ENCODE measurements around the gene STK36. TPM values are rescaled to one million over a fixed set of nuclear protein-coding genes. Genes with fewer than 3 reads are reported as not detected.

Gene STK36
- total RNA-seq, 1 experiment from 2014 or later = 38.7 TPM

DNA sequence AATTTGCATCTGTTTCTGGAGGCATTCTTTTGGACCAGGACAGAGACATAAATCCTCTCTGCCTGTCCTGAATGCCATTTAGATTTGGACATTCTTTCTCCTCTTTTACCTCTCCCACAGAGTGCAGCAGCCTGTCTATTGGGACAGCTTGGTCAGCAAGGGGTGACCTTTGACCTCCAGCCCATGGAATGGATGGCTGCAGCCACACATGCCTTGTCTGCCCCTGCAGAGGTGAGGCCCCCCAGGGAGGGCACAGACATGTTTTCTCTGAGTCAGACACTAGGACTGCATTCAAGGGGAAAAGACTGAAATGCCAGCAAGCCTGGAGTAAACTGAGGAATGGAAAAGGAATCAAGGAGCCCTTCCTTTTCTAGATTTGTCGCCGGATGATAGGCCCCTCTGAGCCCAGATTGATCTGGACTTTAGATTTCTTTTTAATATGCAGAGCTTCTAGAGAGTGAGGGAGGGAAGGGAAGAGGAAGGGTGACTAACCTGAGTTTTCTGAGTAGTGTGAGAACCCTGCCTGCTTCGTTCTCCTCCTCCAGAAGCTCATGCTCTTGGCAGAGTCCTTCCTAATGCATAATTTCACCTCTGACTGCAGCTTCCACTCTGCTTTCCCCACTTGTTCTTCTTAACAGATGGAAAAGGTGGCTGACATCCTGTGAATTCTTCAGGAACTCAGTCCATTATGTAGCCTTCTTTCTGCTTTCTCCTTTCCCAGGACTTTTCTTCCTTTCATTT, 22.7 kb downstream of the STK36 start:
- Mint-ChIP-seq H3K27ac (no peak overlapping the region; a peak in 1 of 7 replicates), H3K4me1 (no peaks in the 10 kb centered on the region)
- no peak overlapping the region for H4K91ac ChIP-seq (ENCODE audit: insufficient read length, low read depth, low read length)

More for the DNA sequence above, 22.7 kb downstream of the STK36 start:
- Histone ChIP-seq H2BK20ac (ENCODE audit: low read depth, low read length, poor library complexity, severe bottlenecking) (no peak overlapping the region), H3K4ac (ENCODE audit: low read depth, low read length) (no peak overlapping the region), H3K14ac (ENCODE audit: insufficient read depth, low read length) (no peak overlapping the region), H2BK120ac (ENCODE audit: low read depth, low read length, poor library complexity, severe bottlenecking) (no peak overlapping the region), H3K23me2 (ENCODE audit: insufficient read length, low read depth, low read length, poor library complexity, severe bottlenecking) (no peaks in the 10 kb centered on the region), H3K79me2 (ENCODE audit: insufficient read depth, low read length) (no peaks in the 10 kb centered on the region), H2AK5ac (ENCODE audit: insufficient read length, low read length) (no peak overlapping the region), H4K5ac (ENCODE audit: insufficient read length, low read depth, low read length) (no peak overlapping the region), H3K79me1 (ENCODE audit: insufficient read depth, low read depth, low read length, poor library complexity, severe bottlenecking) (no peaks in the 10 kb centered on the region), H3K23ac (ENCODE audit: insufficient read length, low read depth, low read length) (no peak overlapping the region), H4K20me1 (ENCODE audit: control insufficient read depth, insufficient read depth, insufficient read length) (no peaks in the 10 kb centered on the region), H3T11ph (ENCODE audit: low read length) (no peak overlapping the region), H2BK12ac (ENCODE audit: insufficient read length, low read depth, low read length) (no peak overlapping the region), H3K56ac (ENCODE audit: insufficient read length, low read depth, low read length) (no peak overlapping the region), H2AFZ (ENCODE audit: low read length) (no peak overlapping the region), H3K9ac (ENCODE audit: extremely low read depth, insufficient read length, low read length) (no peak overlapping the region), H3K9me3 (ENCODE audit: control insufficient read depth, low read depth, low read length) (no peaks in the 10 kb centered on the region), H3K18ac (ENCODE audit: insufficient read length, low read depth, low read length) (no peak overlapping the region), H3K27ac (ENCODE audit: insufficient read length, low read depth, low read length) (no peak overlapping the region), H2BK15ac (ENCODE audit: low read depth, low read length) (no peak overlapping the region), H3K4me2 (ENCODE audit: insufficient read depth, insufficient read length, low read length) (no peak overlapping the region), H4K8ac (replicated peaks; ENCODE audit: insufficient read length, low read depth, low read length) (no peak overlapping the region), H3K4me1 (ENCODE audit: insufficient read depth, low read length) (no peaks in the 10 kb centered on the region), H2BK5ac (ENCODE audit: insufficient read length, low read length) (no peak overlapping the region), H3K27me3 (ENCODE audit: insufficient read depth, low read length) (no peaks in the 10 kb centered on the region)
- WGBS (ENCODE audit: extremely low coverage, insufficient read length, low lambda C conversion rate) = no CpG with 5 or more reads among the region's 3 CpGs
- H3K9me3 Mint-ChIP-seq = no peaks in the 10 kb centered on the region
- no peak overlapping the region for H3K4me3 Mint-ChIP-seq
- H3K27me3 Mint-ChIP-seq (ENCODE audit: low read depth) = no peaks in the 10 kb centered on the region
- TF ChIP-seq, protein P1, sequence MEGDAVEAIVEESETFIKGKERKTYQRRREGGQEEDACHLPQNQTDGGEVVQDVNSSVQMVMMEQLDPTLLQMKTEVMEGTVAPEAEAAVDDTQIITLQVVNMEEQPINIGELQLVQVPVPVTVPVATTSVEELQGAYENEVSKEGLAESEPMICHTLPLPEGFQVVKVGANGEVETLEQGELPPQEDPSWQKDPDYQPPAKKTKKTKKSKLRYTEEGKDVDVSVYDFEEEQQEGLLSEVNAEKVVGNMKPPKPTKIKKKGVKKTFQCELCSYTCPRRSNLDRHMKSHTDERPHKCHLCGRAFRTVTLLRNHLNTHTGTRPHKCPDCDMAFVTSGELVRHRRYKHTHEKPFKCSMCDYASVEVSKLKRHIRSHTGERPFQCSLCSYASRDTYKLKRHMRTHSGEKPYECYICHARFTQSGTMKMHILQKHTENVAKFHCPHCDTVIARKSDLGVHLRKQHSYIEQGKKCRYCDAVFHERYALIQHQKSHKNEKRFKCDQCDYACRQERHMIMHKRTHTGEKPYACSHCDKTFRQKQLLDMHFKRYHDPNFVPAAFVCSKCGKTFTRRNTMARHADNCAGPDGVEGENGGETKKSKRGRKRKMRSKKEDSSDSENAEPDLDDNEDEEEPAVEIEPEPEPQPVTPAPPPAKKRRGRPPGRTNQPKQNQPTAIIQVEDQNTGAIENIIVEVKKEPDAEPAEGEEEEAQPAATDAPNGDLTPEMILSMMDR (conservative IDR thresholded peaks at IDR 0.05) = no peak
- no peak for DNase-seq
- peaks cover 6 to 62% (median 39%) of the 10 kb centered on the region in 3 experiments; a peak in 6 of 7 replicates for H3K36me3 Mint-ChIP-seq (ENCODE audit: insufficient read depth in 1 of 3, low read depth in 3 of 3)

All from H9 (cell line).